H9 (cell line): ENCODE data around the gene CLEC20A. TPM values are rescaled to one million over a fixed set of nuclear protein-coding genes. Genes with fewer than 3 reads are reported as not detected.

Experiments used
- DNase-seq: peaks from one replicate; pipeline ENCODE4 v3.0.0-alpha.2; 2017
- H2AFZ ChIP-seq: one replicate; pipeline ENCODE4 v1.6.1; 2013; ENCODE audit warnings: mild to moderate bottlenecking, low read length, control low read depth, moderate library complexity
- H2AK5ac ChIP-seq: 2 replicates; pipeline ENCODE4 v1.6.1; 2013; ENCODE audit warnings: low read length, control low read depth, mixed read lengths; ENCODE audit not compliant: insufficient read length
- H2BK120ac ChIP-seq: one replicate; pipeline ENCODE4 v1.6.1; 2013; ENCODE audit warnings: low read depth, mild to moderate bottlenecking, low read length, control low read depth, inconsistent platforms; ENCODE audit not compliant: poor library complexity, severe bottlenecking
- H2BK12ac ChIP-seq: 2 replicates; pipeline ENCODE4 v1.6.1; 2013; ENCODE audit warnings: low read length, control low read depth, mixed read lengths, low read depth; ENCODE audit not compliant: insufficient read length
- H2BK15ac ChIP-seq: 2 replicates; pipeline ENCODE4 v1.6.1; 2013; ENCODE audit warnings: low read depth, low read length, control low read depth
- H2BK20ac ChIP-seq: one replicate; pipeline ENCODE4 v1.6.1; 2013; ENCODE audit warnings: low read depth, mild to moderate bottlenecking, low read length, control low read depth, inconsistent platforms; ENCODE audit not compliant: poor library complexity, severe bottlenecking
- H2BK5ac ChIP-seq: 2 replicates; pipeline ENCODE4 v1.6.1; 2013; ENCODE audit warnings: low read length, control low read depth, mixed read lengths; ENCODE audit not compliant: insufficient read length
- H3K14ac ChIP-seq: 2 replicates; pipeline ENCODE4 v1.6.1; 2013; ENCODE audit warnings: low read length, control low read depth; ENCODE audit not compliant: insufficient read depth
- H3K18ac ChIP-seq: 2 replicates; pipeline ENCODE4 v1.6.1; 2013; ENCODE audit warnings: low read depth, mild to moderate bottlenecking, mixed read lengths, low read length, control low read depth; ENCODE audit not compliant: insufficient read length
- H3K23ac ChIP-seq: 2 replicates; pipeline ENCODE4 v1.6.1; 2013; ENCODE audit warnings: low read length, control low read depth, mixed read lengths, low read depth; ENCODE audit not compliant: insufficient read length
- H3K23me2 ChIP-seq: 2 replicates; pipeline ENCODE4 v1.6.1; 2013; ENCODE audit warnings: low read depth, mild to moderate bottlenecking, mixed read lengths, low read length, control low read depth; ENCODE audit not compliant: insufficient read length, poor library complexity, severe bottlenecking
- H3K27ac ChIP-seq: 2 replicates; pipeline ENCODE4 v1.5.1; 2013; ENCODE audit warnings: low read length, control low read depth, mixed read lengths, low read depth; ENCODE audit not compliant: insufficient read length
- H3K27me3 ChIP-seq: 2 replicates; pipeline ENCODE4 v1.6.1; 2013; ENCODE audit warnings: low read length, control low read depth, inconsistent platforms; ENCODE audit not compliant: insufficient read depth
- H3K4ac ChIP-seq: 2 replicates; pipeline ENCODE4 v1.6.1; 2013; ENCODE audit warnings: low read depth, mild to moderate bottlenecking, control low read depth, inconsistent platforms, low read length, moderate library complexity
- H3K4me1 ChIP-seq: 2 replicates; pipeline ENCODE4 v1.6.1; 2013; ENCODE audit warnings: low read length, control low read depth, inconsistent platforms; ENCODE audit not compliant: insufficient read depth
- H3K4me2 ChIP-seq: 2 replicates; pipeline ENCODE4 v1.6.1; 2013; ENCODE audit warnings: low read length, control low read depth, mixed read lengths; ENCODE audit not compliant: insufficient read length, insufficient read depth
- H3K56ac ChIP-seq: 2 replicates; pipeline ENCODE4 v1.6.1; 2013; ENCODE audit warnings: low read depth, mild to moderate bottlenecking, mixed read lengths, low read length, control low read depth; ENCODE audit not compliant: insufficient read length
- H3K79me1 ChIP-seq: 2 replicates; pipeline ENCODE4 v1.6.1; 2013; ENCODE audit warnings: low read depth, mild to moderate bottlenecking, moderate library complexity, low read length, control low read depth, inconsistent platforms; ENCODE audit not compliant: insufficient read depth, poor library complexity, severe bottlenecking
- H3K79me2 ChIP-seq: 2 replicates; pipeline ENCODE4 v1.6.1; 2013; ENCODE audit warnings: low read length, control low read depth, inconsistent platforms; ENCODE audit not compliant: insufficient read depth
- H3K9ac ChIP-seq: 2 replicates; pipeline ENCODE4 v1.6.1; 2013; ENCODE audit warnings: low read length, control low read depth, mixed read lengths; ENCODE audit not compliant: insufficient read length; ENCODE audit errors: extremely low read depth
- H3K9me3 ChIP-seq: one replicate; pipeline ENCODE4 v1.6.1; 2013; ENCODE audit warnings: low read depth, low read length, inconsistent platforms; ENCODE audit not compliant: control insufficient read depth
- H3T11ph ChIP-seq: one replicate; pipeline ENCODE4 v1.6.1; 2013; ENCODE audit warnings: mild to moderate bottlenecking, low read length, control low read depth, inconsistent platforms
- H4K20me1 ChIP-seq: one replicate; pipeline ENCODE4 v1.6.1; 2013; ENCODE audit not compliant: control insufficient read depth, insufficient read length, insufficient read depth
- H4K5ac ChIP-seq: 2 replicates; pipeline ENCODE4 v1.6.1; 2013; ENCODE audit warnings: low read depth, mild to moderate bottlenecking, mixed read lengths, low read length, control low read depth; ENCODE audit not compliant: insufficient read length
- H4K8ac ChIP-seq: replicated peaks from 2 replicates; pipeline ENCODE4 v1.6.1; 2013; ENCODE audit warnings: low read length, control low read depth, mixed read lengths, low read depth; ENCODE audit not compliant: insufficient read length
- H4K91ac ChIP-seq: 2 replicates; pipeline ENCODE4 v1.6.1; 2013; ENCODE audit warnings: low read depth, mild to moderate bottlenecking, moderate library complexity, mixed read lengths, low read length, control low read depth; ENCODE audit not compliant: insufficient read length
- H3K27ac Mint-ChIP-seq, 3 experiments: 2 replicates in 2 of 3; 3 replicates in 1 of 3; pipeline ENCODE4 v1.8.0; 2020 to 2021; ENCODE audit warnings: mixed read lengths in 3 of 3, mild to moderate bottlenecking in 1 of 3, moderate library complexity in 1 of 3
- H3K27me3 Mint-ChIP-seq: 2 replicates; pipeline ENCODE4 v1.8.0; 2021; ENCODE audit warnings: low read depth, mild to moderate bottlenecking, moderate library complexity, mixed read lengths
- H3K36me3 Mint-ChIP-seq, 3 experiments: 2 replicates in 2 of 3; 3 replicates in 1 of 3; pipeline ENCODE4 v1.8.0; 2020 to 2021; ENCODE audit warnings: low read depth in 3 of 3, mixed read lengths in 3 of 3; ENCODE audit not compliant: insufficient read depth in 1 of 3
- H3K4me1 Mint-ChIP-seq, 2 experiments: 2 replicates each; pipeline ENCODE4 v1.8.0; 2020; ENCODE audit warnings: mixed read lengths in 2 of 2
- H3K4me3 Mint-ChIP-seq, 2 experiments: 2 replicates in 1 of 2; 3 replicates in 1 of 2; pipeline ENCODE4 v1.8.0; 2020 to 2021; ENCODE audit warnings: mild to moderate bottlenecking in 2 of 2, mixed read lengths in 2 of 2, moderate library complexity in 1 of 2
- H3K9me3 Mint-ChIP-seq, 2 experiments: 2 replicates in 1 of 2; 3 replicates in 1 of 2; pipeline ENCODE4 v1.8.0; 2020; ENCODE audit warnings: mild to moderate bottlenecking in 2 of 2, mixed read lengths in 2 of 2, moderate library complexity in 1 of 2
- CTCF ChIP-seq: fragments of 200-600 bp; sonication (generic); conservative IDR thresholded peaks from 3 replicates; pipeline ENCODE4 v1.8.0; 2021; ENCODE audit warnings: antibody characterized with exemption, mild to moderate bottlenecking
- whole genome bisulfite sequencing: extraction: QIAGEN DNeasy Blood & Tissue Kit; methylation state at CpG from one replicate; pipeline ENCODE4 v1.1.7; 2013; ENCODE audit warnings: missing lambda C conversion rate, low lambda C conversion rate, mixed read lengths; ENCODE audit not compliant: insufficient read length; ENCODE audit errors: extremely low coverage; 5-methylcytosine and 5-hydroxymethylcytosine counted together
- total RNA-seq: library from RNA; stranded (reverse); gene quantifications from 2 replicates; pipeline ENCODE4 v1.2.1, GENCODE V29; 2021

Gene CLEC20A
- total RNA-seq, 1 experiment from 2014 or later = not detected

- TF ChIP-seq CTCF = no peak
- Mint-ChIP-seq H3K4me3 (no peak overlapping the region), H3K27ac (no peak overlapping the region), H3K9me3 (no peaks in the 10 kb centered on the region), H3K4me1 (peaks cover 0 to 5% of the 10 kb centered on the region in 2 experiments; a peak in 2 of 4 replicates), H3K36me3 (no peaks in the 10 kb centered on the region), H3K27me3 (no peaks in the 10 kb centered on the region; the same call in 1 of the 2 replicates)
- Histone ChIP-seq H3K4ac (no peak overlapping the region), H3K9me3 (no peaks in the 10 kb centered on the region), H3K23ac (no peak overlapping the region), H4K8ac (no peak overlapping the region), H3K14ac (no peak overlapping the region), H3K18ac (no peak overlapping the region), H3K23me2 (no peaks in the 10 kb centered on the region), H2BK5ac (no peak overlapping the region), H3K79me2 (no peaks in the 10 kb centered on the region), H2AK5ac (no peak overlapping the region), H2BK120ac (no peak overlapping the region), H2BK20ac (no peak overlapping the region), H3K4me2 (no peak overlapping the region), H4K5ac (no peak overlapping the region), H4K91ac (no peak overlapping the region), H4K20me1 (no peaks in the 10 kb centered on the region), H2BK15ac (no peak overlapping the region), H3K9ac (no peak overlapping the region), H3K56ac (no peak overlapping the region), H3K27ac (no peak overlapping the region), H3K27me3 (no peaks in the 10 kb centered on the region), H2BK12ac (no peak overlapping the region), H3T11ph (no peak overlapping the region), H3K79me1 (no peaks in the 10 kb centered on the region), H2AFZ (no peak overlapping the region), H3K4me1 (no peaks in the 10 kb centered on the region)
- peak; percentile 8 for DNase-seq
- no CpG with 5 or more reads among the region's 9 CpGs for WGBS
These were observed 36.6 kb upstream of the CLEC20A start for GRCh38 chr1:178533121-178533946.
